Brain microvascular endothelial cell (primary cell): Measurements from ENCODE around the gene ALDH1A3.

ENCODE experiments used
- DNase-seq: peaks from one replicate; pipeline ENCODE4 v3.0.0-alpha.2; 2020
- H3K27ac ChIP-seq: fragments of 250-450 bp; sonication (Bioruptor Pico); 2 replicates; pipeline ENCODE4 v1.5.1; 2020; ENCODE audit warnings: mild to moderate bottlenecking, moderate library complexity
- H3K27me3 ChIP-seq: fragments of 250-450 bp; sonication (Bioruptor Pico); replicated peaks from 2 replicates; pipeline ENCODE4 v1.5.1; 2020; ENCODE audit warnings: mild to moderate bottlenecking
- H3K36me3 ChIP-seq: fragments of 250-450 bp; sonication (Bioruptor Pico); replicated peaks from 2 replicates; pipeline ENCODE4 v1.5.1; 2020; ENCODE audit warnings: mild to moderate bottlenecking
- H3K4me3 ChIP-seq: 2 replicates; pipeline ENCODE4 v1.5.1; 2011; ENCODE audit warnings: low read depth, mild to moderate bottlenecking, control low read depth, low read length, moderate library complexity
- in situ Hi-C: cut with HindIII; loops from 2 replicates; pipeline ENCODE4 v1.10.0; 2017; ENCODE audit warnings: low sequenced_read_pairs, low pct_ligation_motif_present
- TF ChIP-seq, protein P1 (sequence below): IDR thresholded peaks from 2 replicates; pipeline ENCODE4 v1.5.1; 2011; ENCODE audit warnings: low read depth, mild to moderate bottlenecking, moderate library complexity, low read length, control low read depth, inconsistent platforms; ENCODE audit errors: missing control alignments

The ALDH1A3 gene

GRCh38 chr15:100853676-100854440, 25.8 kb upstream of the ALDH1A3 start:
- Histone ChIP-seq H3K36me3 (no peaks in the 10 kb centered on the region), H3K27ac (no peak overlapping the region), H3K4me3 (no peak overlapping the region), H3K27me3 (no peaks in the 10 kb centered on the region)
- no peak for DNase-seq
- in situ Hi-C loops, result no loop called here
- TF ChIP-seq, protein P1, sequence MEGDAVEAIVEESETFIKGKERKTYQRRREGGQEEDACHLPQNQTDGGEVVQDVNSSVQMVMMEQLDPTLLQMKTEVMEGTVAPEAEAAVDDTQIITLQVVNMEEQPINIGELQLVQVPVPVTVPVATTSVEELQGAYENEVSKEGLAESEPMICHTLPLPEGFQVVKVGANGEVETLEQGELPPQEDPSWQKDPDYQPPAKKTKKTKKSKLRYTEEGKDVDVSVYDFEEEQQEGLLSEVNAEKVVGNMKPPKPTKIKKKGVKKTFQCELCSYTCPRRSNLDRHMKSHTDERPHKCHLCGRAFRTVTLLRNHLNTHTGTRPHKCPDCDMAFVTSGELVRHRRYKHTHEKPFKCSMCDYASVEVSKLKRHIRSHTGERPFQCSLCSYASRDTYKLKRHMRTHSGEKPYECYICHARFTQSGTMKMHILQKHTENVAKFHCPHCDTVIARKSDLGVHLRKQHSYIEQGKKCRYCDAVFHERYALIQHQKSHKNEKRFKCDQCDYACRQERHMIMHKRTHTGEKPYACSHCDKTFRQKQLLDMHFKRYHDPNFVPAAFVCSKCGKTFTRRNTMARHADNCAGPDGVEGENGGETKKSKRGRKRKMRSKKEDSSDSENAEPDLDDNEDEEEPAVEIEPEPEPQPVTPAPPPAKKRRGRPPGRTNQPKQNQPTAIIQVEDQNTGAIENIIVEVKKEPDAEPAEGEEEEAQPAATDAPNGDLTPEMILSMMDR, result no peak

DNA sequence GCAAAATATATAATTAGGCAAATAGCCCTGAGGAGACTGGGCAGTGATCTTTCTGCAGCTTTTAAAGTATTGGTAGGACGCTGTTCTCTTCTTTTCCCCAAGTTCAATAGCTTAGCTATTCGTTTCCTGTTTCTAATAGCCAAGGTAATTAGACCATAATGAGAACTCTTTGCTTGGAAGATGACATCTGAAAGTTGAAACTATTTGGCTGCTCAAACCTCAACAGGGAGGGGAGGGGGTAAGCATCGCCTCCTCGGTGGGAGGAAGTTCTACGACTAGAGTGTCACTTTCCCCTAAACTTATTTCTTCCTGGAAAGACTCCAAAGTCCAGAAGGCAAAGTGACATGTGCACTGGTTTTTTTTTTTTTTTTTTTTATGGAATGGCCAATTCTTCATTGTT, 22.8 kb upstream of the ALDH1A3 start:
- Histone ChIP-seq H3K27ac (no peak overlapping the region), H3K36me3 (no peaks in the 10 kb centered on the region), H3K4me3 (no peak overlapping the region), H3K27me3 (no peaks in the 10 kb centered on the region)
- DNase-seq, result no peak
- in situ Hi-C loops, result no loop called here
- TF ChIP-seq, protein P1, result no peak

DNA sequence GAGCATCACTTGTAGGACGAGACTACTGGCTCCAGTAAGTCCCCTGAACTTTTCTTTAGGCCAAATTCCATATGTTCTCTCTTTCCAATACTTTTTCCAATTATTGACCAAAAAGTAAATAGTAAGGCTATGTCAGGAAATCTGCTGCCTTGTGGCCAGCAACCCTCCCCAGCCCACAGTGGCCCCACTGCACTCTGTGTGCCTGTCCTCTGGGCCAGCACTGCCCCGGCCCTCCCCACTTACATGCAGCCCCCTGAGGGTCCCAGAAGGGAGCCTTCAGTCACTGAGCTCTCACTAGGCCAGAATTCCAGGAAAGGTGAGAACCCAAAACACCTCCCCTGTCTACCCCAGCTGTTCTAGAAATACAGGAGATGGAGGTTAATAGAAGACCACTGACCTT, 21.3 kb upstream of the ALDH1A3 start:
- no peaks in the 10 kb centered on the region for H3K36me3 ChIP-seq
- no peaks in the 10 kb centered on the region for H3K27me3 ChIP-seq
- H3K27ac ChIP-seq, result no peak overlapping the region
- in situ Hi-C loops, result no loop called here
- H3K4me3 ChIP-seq, result no peak overlapping the region
- TF ChIP-seq, protein P1, result no peak
- no peak for DNase-seq

GRCh38 chr15:100859970-100860828, 19.4 kb upstream of the ALDH1A3 start:
- H3K27me3 ChIP-seq, result no peaks in the 10 kb centered on the region
- TF ChIP-seq, protein P1, result no peak
- no peak overlapping the region for H3K4me3 ChIP-seq
- no peaks in the 10 kb centered on the region for H3K36me3 ChIP-seq
- in situ Hi-C loops, result no loop called here
- no peak for DNase-seq
- no peak overlapping the region for H3K27ac ChIP-seq

DNA sequence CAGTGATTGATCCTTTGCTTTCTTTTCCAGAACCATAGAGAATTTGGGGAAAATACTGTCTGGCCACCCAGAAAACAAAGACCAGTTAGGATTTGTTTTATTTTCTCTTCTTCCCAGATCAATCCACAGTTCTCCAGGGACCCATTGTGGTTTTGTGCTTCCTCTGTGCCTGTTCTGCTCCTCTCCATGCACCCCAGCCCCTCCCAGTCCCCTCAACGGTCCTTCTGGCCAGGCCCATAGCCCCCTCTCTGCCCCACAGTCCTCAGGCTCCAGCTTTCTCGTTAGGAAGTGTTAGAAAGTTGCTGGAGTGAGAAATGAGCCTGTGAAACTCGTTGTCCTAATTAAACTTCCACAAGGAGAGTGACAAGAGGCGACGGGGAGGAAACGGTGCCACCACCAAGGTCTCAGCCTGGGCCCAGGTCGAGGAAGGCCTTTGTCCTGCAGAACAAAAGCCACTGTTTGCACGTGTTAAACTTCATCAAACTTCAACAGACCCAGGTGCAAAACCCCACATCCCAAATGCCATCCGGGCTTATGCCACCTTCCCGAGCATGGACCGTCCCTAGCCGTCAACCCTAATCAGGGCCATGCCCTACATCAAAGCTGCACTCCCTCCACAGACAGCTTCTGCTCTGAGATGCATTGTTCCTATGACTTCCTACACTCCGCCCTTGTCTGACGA, 18.7 kb upstream of the ALDH1A3 start:
- Histone ChIP-seq H3K27me3 (no peaks in the 10 kb centered on the region), H3K36me3 (no peaks in the 10 kb centered on the region), H3K27ac (no peak overlapping the region), H3K4me3 (no peak overlapping the region)
- TF ChIP-seq, protein P1, result no peak
- in situ Hi-C loops, result no loop called here
- DNase-seq, result no peak
